HG03280 (cell line): ENCODE results near the gene ZNF345.
A peak's percentile ranks its signal among the peaks of the same experiment; 100 is the strongest.

Experiments
- ATAC-seq: cut with Tn5 transposase; IDR thresholded peaks from one replicate; pipeline ENCODE4 v1.9.1; 2021; ENCODE audit warnings: mild to moderate bottlenecking, moderate library complexity; ENCODE audit not compliant: unreplicated experiment

The ZNF345 gene

DNA sequence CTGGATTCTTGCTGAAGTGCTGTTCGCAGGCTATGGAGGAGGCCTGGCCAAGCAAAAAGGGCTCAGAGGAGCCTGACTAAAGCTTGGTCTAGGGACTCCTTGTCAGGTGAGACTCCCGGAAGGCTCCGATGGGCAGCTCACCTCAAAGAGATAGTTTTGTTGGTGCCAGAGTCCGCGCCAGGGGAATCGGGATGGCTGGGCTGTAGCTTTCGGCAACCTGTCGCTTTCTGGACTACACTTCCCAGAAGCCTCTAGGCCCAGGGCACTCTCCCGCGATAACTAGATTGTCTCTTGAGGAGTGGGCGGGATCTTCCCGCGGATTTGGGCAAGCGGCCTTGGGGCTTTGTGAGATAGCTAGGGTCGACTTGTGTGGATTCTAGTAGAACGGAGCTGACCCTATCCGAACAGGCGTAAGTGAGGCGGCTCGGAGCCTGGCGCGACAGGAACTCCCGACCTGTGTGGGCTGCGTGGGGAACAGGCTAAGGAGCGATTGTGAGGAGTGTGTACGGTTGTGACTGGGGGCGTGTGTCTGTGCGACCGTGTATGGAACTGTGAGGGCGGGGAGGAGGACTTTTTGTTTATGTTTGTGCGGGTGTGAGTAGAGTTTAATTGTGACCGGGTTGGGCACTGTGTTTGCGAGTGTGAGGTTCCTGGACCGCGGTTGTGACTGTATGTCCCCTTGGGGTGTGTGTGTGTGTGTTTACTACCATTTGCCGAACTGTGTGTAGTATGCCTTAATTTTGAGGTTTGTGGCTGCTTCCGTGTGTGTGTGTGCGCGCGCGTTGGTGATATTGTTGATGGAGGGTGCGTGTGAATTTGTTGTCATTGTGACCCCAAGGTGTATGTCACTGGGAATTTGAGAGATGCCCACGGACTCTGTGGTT is at the start of gene ZNF345:
Gene ZNF345 (plus strand): TSS at position 318 of the 884 bp plus-strand sequence. CDS start 25,955 bp downstream, outside the sequence.
- peak; percentile 73 for ATAC-seq

DNA sequence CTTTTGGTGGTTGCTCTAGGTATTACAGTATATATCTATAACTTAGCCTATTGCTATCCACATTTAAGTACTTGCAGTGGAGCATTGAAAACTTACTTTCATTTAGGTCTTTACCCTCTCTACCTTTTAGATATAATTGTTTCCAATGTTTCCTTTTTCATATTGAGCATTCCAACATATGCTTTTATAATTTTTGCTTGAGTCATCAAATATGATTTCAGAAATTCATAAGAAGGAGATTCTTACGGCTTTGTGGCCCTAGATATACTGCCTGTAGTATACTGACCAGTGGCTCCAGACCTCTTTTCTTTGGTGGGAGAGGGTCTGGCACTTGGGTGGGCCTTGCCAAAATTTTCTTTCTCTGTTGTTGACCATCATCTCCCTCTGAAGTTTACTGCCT is 45.3 kb upstream of the ZNF345 start:
- ATAC-seq: no peak

DNA sequence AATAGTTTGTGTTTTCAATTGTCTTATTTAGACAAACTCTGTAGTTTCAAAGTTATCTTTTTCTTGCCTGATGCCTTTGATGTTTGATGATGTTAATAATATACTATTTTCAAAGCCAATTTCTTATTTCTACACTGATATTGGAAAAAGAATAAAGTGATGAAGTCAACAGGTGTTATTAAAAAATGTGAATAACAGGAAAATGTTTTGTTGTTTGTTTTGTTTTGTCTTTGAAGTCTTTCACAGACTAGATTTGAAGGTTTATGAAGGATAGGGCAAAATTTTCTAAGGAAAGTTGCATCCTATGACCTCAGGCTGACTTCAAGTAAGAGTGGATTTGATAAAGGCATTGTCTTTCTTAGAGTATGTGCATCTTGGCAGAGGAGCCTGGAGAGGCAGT is 43.6 kb upstream of the ZNF345 start:
- ATAC-seq: no peak

DNA sequence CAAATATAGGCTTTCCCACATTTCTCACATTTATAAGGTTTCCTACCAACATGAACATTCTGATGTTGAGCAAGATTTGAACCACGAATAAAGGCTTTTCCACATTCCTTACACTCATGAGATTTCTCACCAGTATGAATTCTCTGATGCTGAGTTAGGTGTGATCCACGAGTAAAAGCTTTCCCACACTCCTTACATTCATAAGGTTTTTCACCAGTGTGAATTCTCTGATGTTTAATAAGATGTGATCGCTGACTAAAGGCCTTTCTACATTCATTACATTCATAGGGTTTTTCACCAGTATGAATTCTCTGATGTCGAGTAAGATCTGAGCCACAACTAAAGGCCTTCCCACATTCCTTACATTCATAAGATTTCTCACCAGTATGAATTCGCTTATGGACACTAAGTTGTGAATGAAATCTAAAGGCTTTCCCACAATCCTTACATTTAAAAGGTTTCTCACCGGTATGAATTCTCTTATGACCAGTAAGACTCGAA is 31.5 kb upstream of the ZNF345 start:
- ATAC-seq: no peak

DNA sequence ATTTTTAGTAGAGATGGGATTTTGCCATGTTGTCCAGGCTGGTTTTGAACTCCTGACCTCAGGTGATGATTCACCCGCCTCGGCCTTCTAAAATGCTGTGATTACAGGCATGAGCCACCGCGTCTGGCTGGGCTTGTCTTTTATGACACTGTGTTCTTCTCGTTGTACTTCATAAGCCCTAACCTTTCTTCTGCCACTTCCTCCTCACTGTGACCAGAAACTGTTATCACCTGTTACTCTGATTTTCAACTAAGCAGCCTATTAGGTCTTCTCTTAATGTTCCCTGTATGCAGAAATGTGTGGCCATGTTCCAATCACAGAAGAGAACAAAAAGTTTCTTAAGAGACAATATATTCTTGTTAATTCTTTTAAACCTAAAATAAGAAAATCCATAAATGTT is 28.9 kb upstream of the ZNF345 start:
- no peak for ATAC-seq

DNA sequence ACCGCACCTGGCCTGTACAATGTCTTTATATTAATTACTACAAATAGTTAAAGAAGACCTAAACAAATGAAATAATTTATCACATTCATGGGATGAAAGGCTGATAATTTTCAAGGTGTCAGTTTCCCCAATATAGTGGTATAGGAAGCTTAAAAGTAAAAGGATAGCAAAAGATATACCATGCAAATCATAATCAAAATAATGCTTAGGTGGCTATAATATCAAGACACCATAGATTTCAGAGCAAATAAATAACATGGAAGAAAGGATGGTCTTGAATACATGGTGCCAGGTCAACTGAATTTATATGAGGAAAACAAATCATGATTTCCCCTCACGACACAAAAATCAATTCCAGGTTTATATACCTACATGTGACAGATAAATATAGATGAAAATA is 17.2 kb upstream of the ZNF345 start:
- ATAC-seq: no peak

DNA sequence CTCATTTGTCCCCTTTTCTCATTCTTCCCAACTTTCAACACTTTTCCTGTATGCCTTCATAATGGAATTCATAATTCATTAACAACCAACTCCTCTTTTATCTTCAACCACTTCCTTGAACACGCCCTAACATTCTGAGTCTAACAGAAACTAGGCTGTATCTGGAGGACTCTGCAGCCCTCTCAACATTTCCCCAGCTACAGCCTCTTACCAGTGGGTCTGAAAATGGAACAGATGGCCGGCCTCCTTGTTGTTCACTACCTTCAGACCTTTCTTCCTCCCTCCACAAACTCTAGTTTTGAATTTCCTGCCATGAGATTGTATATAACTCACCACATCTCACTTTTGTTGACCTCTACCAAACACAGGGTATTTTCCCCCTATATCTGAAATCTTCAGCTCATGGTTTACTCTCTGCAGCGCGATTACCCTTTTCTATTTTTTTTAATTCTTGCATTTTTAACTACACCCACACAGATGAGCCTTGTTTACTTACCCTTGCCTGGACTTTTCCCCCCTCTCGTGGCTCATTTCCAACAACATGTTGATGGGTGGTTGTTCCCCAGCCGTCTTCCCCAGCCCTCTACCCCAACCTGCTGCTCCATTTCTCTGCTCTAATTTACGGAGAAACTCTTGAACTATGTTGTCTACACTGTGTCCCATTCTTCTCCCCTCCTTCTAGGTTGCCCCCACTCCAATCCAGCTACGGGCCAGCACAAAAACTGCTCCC is 13.3 kb upstream of the ZNF345 start:
- no peak for ATAC-seq

DNA sequence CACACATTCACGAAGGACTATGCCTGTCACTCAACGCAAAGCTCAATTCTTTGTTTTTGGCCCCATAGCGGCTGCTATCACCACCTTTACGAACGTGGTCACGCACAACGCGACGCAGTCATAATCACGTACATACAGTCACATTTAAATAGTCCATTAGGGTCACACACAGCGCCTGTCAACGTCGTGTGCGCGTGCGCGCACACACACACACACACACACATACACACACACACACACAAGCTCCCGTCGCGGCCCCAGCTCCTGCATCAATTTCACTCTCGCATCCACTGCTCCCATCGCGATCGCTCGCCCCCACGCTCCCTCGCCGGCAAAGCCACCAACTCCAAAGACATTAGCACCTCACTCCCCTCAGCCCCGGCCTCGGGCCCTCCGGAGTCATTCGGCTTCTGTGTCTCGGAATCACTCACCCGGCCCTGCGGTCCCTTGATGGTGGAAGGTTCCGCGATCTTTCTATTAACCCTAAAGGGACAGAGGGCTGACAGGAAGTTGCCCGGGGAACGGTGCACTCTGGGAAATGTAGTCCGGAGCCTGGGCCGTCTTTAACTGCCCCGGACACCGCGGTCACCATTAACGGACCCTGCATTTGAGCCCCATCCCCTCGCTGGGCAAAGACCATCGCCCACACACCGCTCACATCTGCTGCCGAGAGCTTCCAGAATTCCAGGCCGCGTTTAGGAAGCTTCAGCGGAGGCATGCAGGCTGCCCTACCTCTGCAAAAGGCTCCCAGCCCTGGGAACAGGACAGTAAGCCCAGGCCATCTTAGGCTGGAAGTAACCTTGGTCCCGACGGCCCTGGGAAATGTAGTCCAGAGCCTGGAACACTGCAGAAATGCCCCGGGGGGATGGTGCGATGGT is 12.5 kb upstream of the ZNF345 start, which contains the start of gene ZNF790:
Gene ZNF790 (minus strand): TSS at position 482 of the 878 bp plus-strand sequence. CDS start 12,768 bp downstream, outside the sequence.
- peak; percentile 92 for ATAC-seq

DNA sequence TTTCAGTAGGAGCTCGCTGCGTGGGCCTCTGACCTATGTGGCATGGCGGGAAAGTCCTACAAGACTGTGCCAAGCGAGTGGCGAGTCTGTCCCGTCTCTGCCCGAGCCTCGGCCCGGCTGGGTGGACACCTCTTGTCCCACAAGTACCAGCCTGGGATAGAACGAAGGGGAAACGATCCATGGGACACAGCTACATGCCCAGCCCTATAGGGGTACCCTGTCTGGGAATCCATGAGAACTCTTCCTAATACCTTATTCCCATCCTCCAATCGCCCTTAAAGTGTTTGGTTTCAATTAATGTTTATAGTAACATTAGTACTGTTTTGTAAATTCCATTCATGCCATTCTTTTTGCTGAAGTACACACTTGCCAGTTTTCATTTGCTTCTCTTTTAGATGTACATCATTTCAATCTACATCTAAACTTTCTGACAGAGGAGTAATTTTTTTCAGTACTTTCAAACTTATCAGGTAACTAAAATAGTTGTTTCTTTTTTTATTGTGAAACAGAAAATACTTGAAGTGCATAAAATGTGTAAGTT is 11.8 kb upstream of the ZNF345 start:
- ATAC-seq: no peak

DNA sequence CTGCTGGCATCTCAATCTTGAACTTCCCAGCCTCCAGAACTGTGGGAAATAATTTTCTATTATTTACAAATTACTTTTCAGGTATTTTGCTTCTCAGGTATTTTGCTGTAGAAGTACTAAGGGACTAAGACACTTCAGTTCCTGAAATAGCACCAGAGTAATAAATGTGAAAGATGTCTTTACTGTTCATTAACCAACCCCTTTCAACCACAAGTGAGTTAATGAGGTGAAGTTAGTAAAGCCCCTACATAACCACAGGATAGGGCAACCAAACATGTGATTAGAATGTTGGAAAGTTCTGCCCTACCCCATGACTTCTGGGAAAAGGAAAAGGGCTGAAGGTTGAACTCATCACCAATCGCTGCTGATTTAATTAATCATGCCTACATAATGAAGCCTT is 2.7 kb upstream of the ZNF345 start:
- no peak for ATAC-seq

DNA sequence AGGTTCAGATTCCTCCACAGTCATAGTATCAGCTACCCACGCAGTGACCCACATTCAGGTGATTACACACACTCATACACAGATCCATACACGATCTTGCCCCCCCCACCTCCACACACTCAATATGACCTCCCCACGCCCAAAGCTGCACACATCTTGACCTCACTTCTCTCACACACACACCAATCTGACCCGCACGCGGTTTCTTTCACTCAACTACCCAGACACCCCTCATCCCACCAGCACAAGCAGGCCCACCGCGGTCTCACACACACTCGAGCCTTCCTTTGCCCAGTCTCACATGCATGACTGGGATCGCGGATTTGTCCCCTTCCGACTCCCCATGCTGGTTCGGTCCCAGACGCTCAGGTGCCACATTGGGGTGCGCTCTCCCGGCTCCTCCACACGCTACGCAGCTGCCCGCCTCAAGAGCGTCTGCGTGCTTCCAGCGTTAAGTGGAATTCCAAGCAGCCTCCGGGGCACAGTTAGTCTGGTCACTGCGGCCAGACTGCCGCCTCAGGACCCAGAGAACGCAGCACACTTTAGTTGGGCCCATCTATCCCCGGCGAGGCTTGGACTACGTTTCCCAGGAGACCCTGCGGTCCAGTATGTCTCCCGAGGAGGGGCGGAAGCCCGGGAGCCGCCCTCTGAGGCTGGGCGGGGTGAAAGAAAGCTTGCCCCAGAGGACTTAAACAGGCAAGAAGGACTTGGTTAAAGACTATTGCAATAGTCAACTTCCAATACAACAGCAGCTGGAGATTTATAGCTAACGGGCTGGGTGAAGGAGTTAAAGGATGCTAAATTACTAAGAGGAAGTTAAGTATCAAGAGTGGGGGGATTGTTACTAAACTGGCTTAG is 746 bp upstream of the ZNF345 start:
- ATAC-seq: peak; percentile 88

DNA sequence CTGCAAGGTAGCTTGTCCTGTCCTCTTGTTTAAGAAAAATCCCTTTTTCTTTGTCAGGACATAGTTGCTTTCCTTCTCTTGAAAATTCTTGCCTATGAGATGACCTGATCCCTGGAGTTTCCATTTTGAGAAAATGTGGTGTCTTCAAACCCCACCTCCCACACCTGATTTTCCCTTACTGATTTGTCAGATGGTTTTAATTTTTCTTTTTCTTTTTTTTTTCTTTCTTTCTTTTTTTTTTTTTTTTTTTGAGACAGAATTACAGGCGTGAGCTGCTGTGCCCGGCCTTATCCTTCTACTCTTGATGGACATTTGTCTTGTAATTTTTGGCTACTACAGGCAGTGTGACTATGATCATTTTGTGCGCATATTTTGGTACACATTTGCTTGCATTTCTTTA is 1.2 kb downstream of the ZNF345 start:
- ATAC-seq: no peak

DNA sequence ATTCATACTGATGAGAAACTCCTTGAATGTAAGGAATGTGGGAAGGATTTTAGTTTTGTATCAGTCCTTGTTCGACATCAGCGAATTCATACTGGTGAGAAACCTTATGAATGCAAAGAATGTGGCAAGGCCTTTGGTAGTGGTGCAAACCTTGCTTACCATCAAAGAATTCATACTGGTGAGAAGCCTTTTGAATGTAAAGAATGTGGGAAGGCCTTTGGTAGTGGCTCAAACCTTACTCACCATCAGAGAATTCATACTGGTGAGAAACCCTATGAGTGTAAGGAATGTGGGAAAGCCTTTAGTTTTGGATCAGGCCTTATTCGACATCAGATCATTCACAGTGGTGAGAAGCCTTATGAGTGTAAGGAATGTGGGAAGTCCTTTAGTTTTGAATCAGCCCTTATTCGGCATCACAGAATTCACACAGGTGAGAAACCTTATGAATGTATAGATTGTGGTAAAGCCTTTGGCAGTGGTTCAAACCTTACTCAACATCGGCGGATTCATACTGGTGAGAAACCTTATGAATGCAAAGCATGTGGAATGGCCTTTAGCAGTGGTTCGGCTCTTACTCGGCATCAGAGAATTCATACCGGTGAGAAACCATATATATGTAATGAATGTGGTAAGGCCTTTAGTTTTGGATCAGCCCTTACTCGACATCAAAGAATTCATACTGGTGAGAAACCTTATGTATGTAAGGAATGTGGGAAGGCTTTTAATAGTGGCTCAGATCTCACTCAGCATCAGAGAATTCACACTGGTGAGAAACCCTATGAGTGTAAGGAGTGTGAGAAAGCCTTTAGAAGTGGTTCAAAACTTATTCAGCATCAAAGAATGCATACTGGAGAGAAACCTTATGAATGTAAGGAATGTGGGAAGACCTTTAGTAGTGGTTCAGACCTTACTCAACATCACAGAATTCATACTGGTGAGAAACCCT is 26.6 kb downstream of the ZNF345 start:
- ATAC-seq: no peak

DNA sequence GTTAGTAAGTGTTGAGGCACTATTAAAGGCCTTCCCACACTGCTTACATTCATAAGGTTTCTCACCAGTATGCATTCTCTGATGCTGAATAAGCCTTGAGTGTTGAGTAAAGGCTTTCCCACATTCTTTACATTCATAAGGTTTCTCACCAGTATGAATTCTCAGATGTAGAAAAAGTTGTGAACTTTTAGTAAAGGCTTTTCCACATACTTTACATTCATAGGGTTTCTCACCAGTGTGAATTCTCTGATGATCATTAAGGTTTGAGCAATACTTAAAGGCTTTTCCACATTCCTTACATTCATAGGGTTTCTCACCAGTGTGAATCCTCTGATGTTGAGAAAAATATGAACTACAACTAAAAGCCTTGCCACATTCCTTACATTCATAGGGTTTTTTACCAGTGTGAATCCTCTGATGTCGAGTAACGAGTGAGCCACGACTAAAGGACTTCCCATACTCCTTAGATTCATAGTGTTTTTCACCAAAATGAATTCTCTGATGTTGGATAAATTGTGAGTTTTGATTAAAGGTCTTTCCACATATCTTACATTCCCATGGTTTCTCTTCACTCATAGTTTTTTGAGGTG is 41.2 kb downstream of the ZNF345 start:
- ATAC-seq: no peak

DNA sequence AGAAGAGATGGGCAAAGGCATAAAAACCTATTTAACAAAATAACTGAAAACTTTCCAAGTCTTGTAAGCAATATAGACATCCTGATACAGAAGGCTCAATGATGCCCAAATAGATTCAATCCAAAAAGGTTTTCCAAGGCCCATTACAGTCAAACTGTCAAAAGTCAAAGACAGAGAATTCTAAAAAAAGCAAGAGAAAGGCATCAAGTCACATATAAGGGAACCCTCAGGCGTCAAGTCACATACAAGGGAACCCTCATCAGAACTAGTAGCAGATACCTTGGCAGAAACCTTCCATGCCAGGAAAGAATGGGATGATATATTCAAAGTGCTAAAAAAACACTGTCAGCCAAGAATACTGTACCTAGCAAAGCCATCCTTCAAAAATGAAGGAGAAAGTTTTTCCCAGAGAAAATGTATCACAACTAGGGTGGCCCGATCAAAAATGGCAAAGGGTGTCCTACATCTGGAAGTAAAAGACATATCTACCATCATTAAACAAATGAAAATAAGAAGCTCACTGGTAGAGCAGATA is 44.2 kb downstream of the ZNF345 start:
- ATAC-seq: no peak

DNA sequence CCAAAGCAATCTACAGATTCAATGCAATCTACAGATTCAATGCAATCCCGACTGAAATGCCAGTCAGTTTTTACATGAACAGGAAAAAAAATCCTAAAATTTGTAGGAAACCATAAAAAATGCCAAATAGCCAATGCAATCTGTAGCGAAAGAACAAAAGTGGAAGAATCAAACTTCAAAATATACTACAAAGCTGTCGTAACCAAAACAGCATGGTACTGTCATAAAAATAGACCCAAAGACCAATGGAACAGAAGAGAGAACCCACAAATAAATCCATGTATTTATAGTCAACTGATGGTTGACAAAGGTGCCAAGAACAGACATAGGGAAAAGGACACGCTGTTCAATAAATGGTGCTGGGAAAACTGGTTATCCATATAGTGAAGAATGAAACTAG is 47.7 kb downstream of the ZNF345 start:
- ATAC-seq: no peak

DNA sequence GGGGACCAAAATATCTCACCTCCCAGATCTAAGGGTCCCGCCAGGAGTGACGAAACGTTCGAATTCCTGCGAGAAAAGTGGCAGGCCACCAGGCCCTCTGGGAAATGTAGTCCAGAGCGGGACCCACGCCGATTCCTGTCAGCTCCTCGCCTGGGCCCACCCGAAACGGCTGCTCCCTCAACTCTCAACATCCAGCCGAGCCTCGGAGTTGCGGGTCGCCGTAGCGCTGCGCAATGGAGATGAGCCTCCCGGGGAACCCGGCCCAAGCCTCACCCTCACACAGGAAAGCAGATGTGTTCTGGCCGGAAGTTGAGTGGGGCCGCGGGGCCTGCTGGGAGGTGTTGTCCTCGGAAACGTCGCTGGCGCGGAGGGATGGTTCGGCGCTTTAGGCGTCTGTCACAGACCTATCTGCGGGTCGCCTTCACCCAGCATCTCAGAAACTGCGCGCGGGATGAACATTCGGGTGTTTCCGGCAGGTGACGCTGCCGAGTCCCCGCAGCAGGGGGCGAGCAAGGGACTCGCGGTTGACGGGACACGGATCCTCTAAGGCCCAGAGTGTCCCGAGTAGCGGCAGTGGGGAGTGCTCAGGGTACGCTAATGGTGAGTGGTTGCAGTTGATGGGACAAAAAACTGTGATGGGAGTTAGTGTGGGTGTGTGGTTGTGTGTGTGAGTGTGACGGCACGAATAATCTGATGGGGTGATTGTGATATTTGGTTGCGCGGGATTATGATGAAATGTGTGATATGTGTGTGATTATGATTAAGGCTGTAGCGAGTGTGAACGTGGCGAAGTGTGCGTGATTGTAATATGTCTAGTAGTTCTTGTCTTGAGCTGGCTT is 65.5 kb downstream of the ZNF345 start, which contains the start of the genes ZNF568 and ZNF829:
Gene ZNF568 (plus strand): TSS at position 341 of the 839 bp plus-strand sequence. CDS start 6,439 bp downstream, outside the sequence.
Gene ZNF829 (minus strand): TSS at position 300 of the 839 bp plus-strand sequence. CDS start 1,124 bp downstream, outside the sequence.
- ATAC-seq: peak; percentile 81
